ENCODE data around the gene DVL1. TPM values are rescaled to one million over a fixed set of nuclear protein-coding genes. Genes with fewer than 3 reads are reported as not detected.

Gene DVL1
- total and polyA plus RNA-seq, 7 donors, result 25.8 to 85.0 (median 58.9) TPM

DNA sequence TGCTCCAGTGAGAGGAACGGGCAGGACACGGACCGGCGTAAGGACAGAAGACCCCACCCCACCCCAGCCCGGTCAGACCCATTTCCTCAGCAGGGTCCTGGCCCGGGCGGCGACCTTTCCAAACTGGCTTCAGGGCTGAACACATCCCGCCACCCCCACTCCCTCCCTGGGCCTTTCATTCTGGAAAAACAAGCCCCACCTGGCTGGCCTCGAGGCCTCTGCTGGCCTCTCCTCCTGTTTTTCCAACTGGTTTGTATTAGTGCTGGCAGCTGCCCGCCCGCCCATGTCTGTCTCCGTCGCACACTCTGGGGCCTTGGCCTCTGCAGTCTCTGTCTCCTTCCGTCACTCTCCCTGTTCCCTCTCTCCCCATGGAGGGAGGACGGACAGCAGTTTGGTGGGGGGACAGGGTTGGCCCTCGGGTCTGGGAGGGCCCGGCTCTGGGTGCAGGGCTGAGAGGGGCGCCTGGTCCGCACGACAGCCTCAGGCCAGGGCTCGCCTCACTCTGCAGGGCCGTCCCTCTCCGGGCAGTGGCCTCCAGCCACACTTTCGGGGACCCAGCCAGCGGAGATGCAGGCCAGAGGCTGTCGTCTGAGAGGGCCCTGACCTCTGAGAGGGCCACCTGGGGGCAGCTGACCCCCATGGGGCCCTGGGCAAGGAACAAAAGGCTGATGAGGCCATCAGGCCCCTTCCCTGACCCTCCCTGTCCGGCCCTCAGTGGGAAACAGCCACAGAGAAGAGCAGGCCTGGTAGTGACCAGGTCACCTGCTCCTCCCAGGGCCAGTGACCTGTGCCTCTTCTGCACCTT lies 10.6 kb upstream of the DVL1 start:
- Histone ChIP-seq H3K4me3 (no peak overlapping the region), H3K9me3 (no peaks in the 10 kb centered on the region), H3K36me3 (peaks cover 0 to 3% (median under 1%) of the 10 kb centered on the region in 4 donors), H3K27me3 (no peaks in the 10 kb centered on the region), H3K4me1 (peaks cover 0 to 71% (median 61%) of the 10 kb centered on the region in 4 donors), H3K27ac (peak overlapping the region; percentile 86 to 95 (median 94))
- WGBS, 2 donors, result 65 to 71% methylated on average over 28 of the region's 28 CpGs
- no peak for DNase-seq
- intact Hi-C loops (cut with DNase I), result no loop called here
- no peak for TF ChIP-seq POLR2A (IDR thresholded peaks at IDR 0.05)
- TF ChIP-seq POLR2AphosphoS5 (IDR thresholded peaks at IDR 0.05), result peak in 3 of 4 donors; percentile 7 to 43 (median 25)
- TF ChIP-seq, protein P1, sequence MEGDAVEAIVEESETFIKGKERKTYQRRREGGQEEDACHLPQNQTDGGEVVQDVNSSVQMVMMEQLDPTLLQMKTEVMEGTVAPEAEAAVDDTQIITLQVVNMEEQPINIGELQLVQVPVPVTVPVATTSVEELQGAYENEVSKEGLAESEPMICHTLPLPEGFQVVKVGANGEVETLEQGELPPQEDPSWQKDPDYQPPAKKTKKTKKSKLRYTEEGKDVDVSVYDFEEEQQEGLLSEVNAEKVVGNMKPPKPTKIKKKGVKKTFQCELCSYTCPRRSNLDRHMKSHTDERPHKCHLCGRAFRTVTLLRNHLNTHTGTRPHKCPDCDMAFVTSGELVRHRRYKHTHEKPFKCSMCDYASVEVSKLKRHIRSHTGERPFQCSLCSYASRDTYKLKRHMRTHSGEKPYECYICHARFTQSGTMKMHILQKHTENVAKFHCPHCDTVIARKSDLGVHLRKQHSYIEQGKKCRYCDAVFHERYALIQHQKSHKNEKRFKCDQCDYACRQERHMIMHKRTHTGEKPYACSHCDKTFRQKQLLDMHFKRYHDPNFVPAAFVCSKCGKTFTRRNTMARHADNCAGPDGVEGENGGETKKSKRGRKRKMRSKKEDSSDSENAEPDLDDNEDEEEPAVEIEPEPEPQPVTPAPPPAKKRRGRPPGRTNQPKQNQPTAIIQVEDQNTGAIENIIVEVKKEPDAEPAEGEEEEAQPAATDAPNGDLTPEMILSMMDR (IDR thresholded peaks at IDR 0.05), result no peak
- no peak for TF ChIP-seq EP300 (IDR thresholded peaks at IDR 0.05)

DNA sequence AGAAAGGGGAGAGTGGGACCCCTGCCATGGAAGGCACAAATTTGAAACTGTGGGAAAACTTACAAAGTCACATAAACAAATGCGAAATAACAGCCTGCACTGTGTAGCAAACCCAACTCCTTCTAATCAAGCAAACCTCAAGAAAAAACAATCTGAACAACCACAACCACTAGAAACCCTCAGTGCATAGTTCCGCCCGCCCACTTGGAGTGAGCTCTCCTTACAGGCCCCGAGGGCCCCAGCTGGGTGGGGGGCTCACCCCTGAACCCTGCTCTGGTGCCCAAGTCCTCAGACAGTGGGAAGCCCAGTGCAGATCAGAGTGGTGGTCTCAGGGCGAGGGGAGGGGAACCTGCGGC lies 10.1 kb upstream of the DVL1 start:
- H3K4me1 ChIP-seq, result peaks cover 0 to 77% (median 66%) of the 10 kb centered on the region in 4 donors
- H3K27me3 ChIP-seq, result no peaks in the 10 kb centered on the region
- H3K4me3 ChIP-seq, result peak overlapping the region in 1 of 4 donors; percentile 69
- TF ChIP-seq, protein P1 (IDR thresholded peaks at IDR 0.05), result no peak
- no peak for TF ChIP-seq POLR2A (IDR thresholded peaks at IDR 0.05)
- TF ChIP-seq EP300 (IDR thresholded peaks at IDR 0.05), result no peak
- TF ChIP-seq POLR2AphosphoS5 (IDR thresholded peaks at IDR 0.05), result no peak
- WGBS, 2 donors, result 56 to 61% methylated on average over 6 of the region's 6 CpGs
- intact Hi-C loops (cut with DNase I), result no loop called here
- H3K27ac ChIP-seq, result peak overlapping the region; percentile 86 to 95 (median 94)
- H3K9me3 ChIP-seq, result no peaks in the 10 kb centered on the region
- DNase-seq, result no peak
- peaks cover 0 to 9% (median 6%) of the 10 kb centered on the region in 4 donors for H3K36me3 ChIP-seq

DNA sequence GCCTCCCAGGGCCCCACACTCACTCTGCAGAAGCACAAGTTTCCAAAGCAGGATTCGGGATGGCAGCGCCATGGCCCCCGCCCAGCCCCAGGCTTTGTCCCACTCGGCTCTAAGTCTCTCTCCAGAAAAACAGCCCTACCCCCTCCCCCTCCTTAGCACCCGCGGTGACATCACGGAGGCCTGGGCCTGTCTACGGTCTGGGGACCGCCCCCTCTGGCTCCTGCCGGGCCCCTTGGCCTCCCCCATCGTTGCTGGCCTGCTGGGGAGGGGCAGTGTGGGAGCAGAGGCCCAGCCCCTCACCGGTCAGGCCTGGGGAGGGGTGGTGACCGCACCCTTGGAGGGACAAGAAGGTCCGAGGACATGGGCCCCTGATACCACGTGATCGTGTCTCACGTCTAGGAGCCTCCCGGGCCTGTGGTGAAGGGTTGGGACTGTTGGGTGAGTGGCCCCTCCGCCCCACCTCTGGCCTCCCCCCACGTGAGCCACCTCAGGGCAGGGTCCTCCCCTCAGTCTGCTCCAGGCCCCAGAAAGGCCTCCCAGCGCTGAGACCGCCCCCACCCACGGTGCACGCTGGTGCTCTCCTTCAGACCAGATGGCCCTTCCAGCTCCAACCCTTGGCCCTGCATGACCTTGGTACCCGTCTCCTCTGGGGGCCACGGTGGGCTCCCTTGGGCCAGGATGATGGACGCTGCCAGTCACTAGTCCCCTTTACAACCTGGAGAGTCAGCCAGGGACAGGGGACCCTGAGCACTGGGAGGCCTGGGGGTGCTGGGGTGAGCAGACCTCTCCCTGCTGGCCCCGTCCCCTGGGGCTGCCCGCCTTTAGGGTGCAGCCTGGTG lies 9.4 kb upstream of the DVL1 start, which contains the start of gene MXRA8:
TSS of gene MXRA8 (minus strand) at position 123 of the 839 bp plus-strand sequence. CDS start at position 72, 51 bp downstream.
- peak within 1 kb of the TSS; percentile 86 to 95 (median 94) for H3K27ac ChIP-seq
- no peak for TF ChIP-seq EP300 (IDR thresholded peaks at IDR 0.05)
- peak; percentile 62 to 85 (median 77) for TF ChIP-seq POLR2AphosphoS5 (IDR thresholded peaks at IDR 0.05)
- peak; percentile 48 to 49 for TF ChIP-seq POLR2A (IDR thresholded peaks at IDR 0.05)
- TF ChIP-seq, protein P1 (IDR thresholded peaks at IDR 0.05), result no peak
- H3K27me3 ChIP-seq, result no peaks in the 10 kb centered on the region
- peaks cover 5 to 15% (median 7%) of the 10 kb centered on the region in 4 donors for H3K36me3 ChIP-seq
- H3K4me3 ChIP-seq, result peak within 1 kb of the TSS; percentile 65 to 76 (median 68)
- peak; percentile 95 for DNase-seq
- H3K4me1 ChIP-seq, result peaks cover 0 to 83% (median 72%) of the 10 kb centered on the region in 4 donors
- intact Hi-C loops (cut with DNase I), result no loop called here
- H3K9me3 ChIP-seq, result no peaks in the 10 kb centered on the region
- WGBS, 2 donors, result 12 to 26% methylated on average over 29 of the region's 29 CpGs

DNA sequence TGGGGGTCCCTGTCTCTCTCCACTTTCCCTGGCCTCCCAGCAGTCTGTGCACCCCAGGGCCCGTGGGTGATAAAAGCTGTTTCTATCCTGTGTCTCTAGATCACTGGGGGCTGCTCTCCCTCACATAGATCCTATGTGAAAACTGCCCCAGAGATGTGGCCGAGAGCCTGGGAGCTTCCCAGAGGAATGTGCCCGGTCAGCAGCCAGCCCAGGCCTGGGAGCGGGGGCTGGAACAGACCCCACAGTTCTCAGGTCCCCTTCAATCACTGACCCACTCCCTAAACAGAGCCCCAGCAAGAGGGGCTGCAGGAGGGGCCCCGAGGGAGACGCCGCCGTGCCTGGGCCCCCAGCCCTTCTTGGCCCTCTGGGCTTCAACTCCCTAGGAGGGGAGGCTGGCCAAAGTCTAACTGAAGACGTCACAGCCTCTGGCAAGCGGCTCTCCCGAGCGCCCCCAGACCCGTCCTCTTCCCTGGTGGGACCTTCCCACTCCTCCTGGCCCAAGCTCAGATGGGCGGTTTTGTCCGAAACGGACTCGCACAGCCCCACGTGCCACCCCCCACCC lies 8.7 kb upstream of the DVL1 start:
- Histone ChIP-seq H3K9me3 (no peaks in the 10 kb centered on the region), H3K4me3 (peak overlapping the region; percentile 65 to 76 (median 68)), H3K27ac (peak overlapping the region; percentile 86 to 95 (median 94)), H3K4me1 (peaks cover 0 to 90% (median 76%) of the 10 kb centered on the region in 4 donors), H3K36me3 (peaks cover 7 to 22% (median 9%) of the 10 kb centered on the region in 4 donors), H3K27me3 (no peaks in the 10 kb centered on the region)
- TF ChIP-seq, protein P1 (IDR thresholded peaks at IDR 0.05), result no peak
- TF ChIP-seq EP300 (IDR thresholded peaks at IDR 0.05) (no peak), POLR2AphosphoS5 (IDR thresholded peaks at IDR 0.05) (no peak), POLR2A (IDR thresholded peaks at IDR 0.05) (no peak)
- DNase-seq, result no peak
- intact Hi-C loops (cut with DNase I), result no loop called here
- 13 to 20% methylated on average over 18 of the region's 18 CpGs for WGBS, 2 donors

Data from sigmoid colon (tissue), 7 donors.